MM.1S (cell line): ENCODE measurements around the gene CUL1.

ENCODE experiments used
- CTCF ChIP-seq: fragments of 300-600 bp; sonication (generic); IDR thresholded peaks from 2 replicates; pipeline ENCODE4 v1.5.1; 2016; ENCODE audit warnings: antibody characterized with exemption, low read length, mixed read lengths
- EZH2 ChIP-seq: fragments of 300-600 bp; sonication (generic); optimal IDR thresholded peaks from 2 replicates; pipeline ENCODE3; 2017; ENCODE audit warnings: low read depth, mild to moderate bottlenecking, antibody characterized with exemption, low read length, mixed read lengths

DNA sequence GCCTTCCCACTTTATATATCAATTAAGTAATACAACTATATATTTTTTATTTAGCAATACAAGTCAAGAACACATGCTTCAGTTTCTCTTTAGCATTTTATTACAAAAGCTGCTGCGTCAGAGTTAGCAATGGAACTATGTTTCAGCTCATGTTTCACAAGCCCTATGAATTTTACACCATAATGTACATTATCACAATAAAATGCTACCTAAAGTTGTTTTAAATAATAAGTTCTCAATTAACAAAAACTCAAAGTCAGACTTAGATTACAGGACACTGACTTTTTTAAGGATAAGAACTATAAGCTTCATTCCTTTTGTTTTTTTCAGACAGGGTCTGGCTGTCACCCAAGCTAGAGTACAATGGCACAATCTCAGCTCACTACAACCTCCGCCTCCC lies 133.1 kb downstream of the CUL1 start:
- TF ChIP-seq CTCF (no peak), EZH2 (no peak)
